Measurements from ENCODE around the gene HOOK2.
A peak's percentile ranks its signal among the peaks of the same experiment; 100 is the strongest.
"Not testable (repeated sequence)": the region's sequence is repeated elsewhere in the genome, so short reads cannot be mapped to it uniquely, and the experiment has no call there.

HOOK2 gene, protein sequence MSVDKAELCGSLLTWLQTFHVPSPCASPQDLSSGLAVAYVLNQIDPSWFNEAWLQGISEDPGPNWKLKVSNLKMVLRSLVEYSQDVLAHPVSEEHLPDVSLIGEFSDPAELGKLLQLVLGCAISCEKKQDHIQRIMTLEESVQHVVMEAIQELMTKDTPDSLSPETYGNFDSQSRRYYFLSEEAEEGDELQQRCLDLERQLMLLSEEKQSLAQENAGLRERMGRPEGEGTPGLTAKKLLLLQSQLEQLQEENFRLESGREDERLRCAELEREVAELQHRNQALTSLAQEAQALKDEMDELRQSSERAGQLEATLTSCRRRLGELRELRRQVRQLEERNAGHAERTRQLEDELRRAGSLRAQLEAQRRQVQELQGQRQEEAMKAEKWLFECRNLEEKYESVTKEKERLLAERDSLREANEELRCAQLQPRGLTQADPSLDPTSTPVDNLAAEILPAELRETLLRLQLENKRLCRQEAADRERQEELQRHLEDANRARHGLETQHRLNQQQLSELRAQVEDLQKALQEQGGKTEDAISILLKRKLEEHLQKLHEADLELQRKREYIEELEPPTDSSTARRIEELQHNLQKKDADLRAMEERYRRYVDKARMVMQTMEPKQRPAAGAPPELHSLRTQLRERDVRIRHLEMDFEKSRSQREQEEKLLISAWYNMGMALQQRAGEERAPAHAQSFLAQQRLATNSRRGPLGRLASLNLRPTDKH

DNA sequence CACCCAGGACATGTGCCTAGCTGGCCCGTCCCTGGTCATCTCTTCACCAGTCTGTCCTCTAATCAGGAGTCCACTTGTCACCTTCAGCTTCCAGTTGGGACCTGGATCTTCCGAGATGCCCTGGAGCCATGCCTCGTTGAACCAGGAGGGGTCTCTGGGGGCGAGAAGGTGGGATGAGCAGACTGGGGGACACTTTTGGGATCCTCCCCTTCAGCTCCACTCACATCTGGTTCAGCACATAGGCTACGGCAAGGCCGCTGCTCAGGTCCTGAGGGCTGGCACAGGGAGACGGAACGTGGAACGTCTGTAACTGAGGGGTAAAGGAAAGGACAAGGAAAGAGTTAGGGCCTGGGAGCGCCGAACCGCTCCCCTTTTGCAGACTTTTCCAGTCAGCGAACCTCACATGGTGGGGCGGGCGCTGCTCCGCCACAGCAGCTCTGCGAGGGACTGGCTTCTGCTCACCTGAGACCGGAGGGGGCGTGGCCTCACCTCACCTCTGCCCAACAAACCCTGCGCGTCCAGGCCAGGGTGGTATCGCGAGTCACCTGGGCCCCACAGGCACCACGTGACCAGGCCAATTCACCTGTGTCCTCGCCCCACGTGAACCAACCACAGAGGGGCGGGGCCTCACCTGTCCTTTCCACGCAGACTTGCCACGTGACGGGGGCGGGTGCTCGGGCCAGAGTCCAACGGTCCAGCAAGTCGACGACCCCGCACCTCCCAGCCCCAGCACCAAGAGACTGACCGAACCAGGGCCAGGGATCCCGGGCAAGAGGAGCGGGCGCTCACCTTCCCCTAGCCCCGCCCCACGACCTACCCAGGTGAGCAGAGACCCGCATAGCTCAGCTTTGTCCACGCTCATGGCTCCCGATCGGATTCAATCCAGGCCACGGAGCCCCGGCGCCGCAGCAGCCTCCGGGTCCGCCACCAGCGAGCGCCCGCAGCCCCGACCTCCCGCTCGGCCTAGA is at the start of gene HOOK2:
Gene HOOK2, minus strand, starts transcription at position 965 of the 968 bp plus-strand sequence. Its CDS starts 103 bp downstream, at position 862.
- H3K27ac ChIP-seq, result peak within 1 kb of the TSS; percentile 89
- peak; percentile 89 for DNase-seq (ENCODE audit: low read depth, low spot score)

GRCh38 chr19:12821761-12822160 is 46.4 kb upstream of the HOOK2 start:
- no peak for DNase-seq (ENCODE audit: low read depth, low spot score)
- no peak overlapping the region for H3K27ac ChIP-seq

- not testable (repeated sequence) for DNase-seq (ENCODE audit: low read depth, low spot score)
Observed at GRCh38 chr19:12817810-12818209, 42.5 kb upstream of the HOOK2 start.

GRCh38 chr19:12817188-12817587 is 41.8 kb upstream of the HOOK2 start:
- H3K27ac ChIP-seq; DNase-seq (ENCODE audit: low read depth, low spot score): not testable (repeated sequence)

More at GRCh38 chr19:12817810-12818209, 42.5 kb upstream of the HOOK2 start:
- H3K27ac ChIP-seq, result not testable (repeated sequence)

DNA sequence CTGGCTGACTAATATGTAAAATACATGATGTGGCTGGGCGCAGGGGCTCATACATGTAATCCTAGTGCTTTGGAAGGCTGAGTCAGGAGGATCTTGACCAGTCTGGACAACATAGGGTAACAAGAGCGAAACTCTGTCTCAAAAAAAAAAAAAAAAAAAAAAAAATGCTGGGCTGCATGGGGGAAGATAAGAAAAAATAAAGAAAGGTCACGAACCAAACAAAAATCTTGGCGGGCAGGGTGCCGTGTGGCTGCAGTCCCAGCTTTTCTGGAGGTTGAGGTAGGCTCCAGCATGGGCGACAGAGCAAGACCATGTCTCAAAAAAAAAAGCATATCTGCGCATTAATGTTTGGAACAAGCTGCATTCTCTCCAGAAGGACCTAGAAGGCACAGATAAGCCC is 39.7 kb upstream of the HOOK2 start:
- H3K27ac ChIP-seq, result no peak overlapping the region
- no peak for DNase-seq (ENCODE audit: low read depth, low spot score)

GRCh38 chr19:12806242-12807081 is 31.1 kb upstream of the HOOK2 start, which contains the start of gene RNASEH2A:
TSS of gene RNASEH2A (plus strand) at chr19:12806584. CDS start at chr19:12806674, 90 bp downstream.
- DNase-seq (ENCODE audit: low read depth, low spot score), result peak; percentile 57
- H3K27ac ChIP-seq, result no peak within 1 kb of the TSS

DNA sequence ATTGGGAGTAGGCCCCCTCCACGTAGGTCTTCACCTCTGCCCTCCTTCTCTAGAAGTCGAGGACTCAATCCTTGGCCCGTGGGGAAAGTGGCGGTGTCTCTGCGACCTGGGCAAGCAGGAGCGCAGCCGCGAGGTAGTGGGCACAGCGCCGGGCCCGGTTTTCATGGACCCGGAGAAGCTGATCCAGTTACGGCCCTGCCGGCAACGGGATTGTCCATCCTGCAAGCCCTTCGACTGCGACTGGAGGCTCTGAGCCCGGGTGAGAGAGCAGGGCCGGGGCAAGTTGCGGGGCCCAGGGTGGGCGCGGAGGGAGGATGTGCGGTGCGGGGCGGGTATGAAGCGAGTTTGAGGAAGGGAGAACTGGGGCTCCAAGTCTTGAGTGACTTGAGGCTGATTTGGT is 28.7 kb upstream of the HOOK2 start:
- no peak for DNase-seq (ENCODE audit: low read depth, low spot score)
- no peak overlapping the region for H3K27ac ChIP-seq

DNA sequence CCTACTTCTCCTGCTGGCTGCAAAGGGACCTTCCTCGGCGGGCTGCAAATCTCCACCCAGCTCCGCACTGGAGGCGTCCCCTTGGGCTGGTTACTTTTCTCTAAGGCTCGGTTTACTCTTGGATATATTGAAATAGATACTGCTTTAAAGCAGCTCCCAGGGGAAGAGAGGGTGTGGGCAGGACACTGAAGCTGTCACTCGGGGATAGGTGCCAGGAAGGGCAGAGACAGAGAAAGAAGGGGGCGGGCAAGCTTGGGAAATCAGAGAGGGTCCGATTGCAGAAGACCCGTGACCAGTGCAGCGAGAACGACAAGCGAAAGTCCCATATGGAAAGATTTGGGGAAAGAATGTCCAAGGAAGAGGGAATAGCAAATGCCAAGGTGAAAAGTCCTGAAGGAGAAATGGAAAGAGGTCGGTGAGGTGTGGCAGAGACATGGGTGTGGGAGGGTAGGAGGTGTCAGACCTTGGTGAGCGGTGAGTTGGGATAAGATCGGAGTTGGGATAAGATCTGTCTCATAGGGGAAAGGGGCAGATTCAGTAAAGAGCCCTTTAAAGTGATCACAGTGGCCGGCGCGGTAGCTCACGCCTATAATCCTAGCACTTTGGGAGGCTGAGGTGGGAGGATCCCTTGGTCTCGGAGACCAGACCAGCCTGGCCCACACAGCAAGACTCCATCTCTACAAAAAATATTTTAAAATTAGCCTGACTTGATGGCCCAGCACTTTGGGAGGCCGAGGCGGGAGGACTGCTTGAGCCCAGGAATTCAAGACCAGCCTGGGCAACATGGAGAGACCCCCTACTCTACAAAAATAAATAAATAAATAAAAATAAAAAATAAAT is 27.1 kb upstream of the HOOK2 start:
- no peak for DNase-seq (ENCODE audit: low read depth, low spot score)
- H3K27ac ChIP-seq, result no peak overlapping the region

- H3K27ac ChIP-seq, result no peak within 1 kb of the TSS
- DNase-seq (ENCODE audit: low read depth, low spot score), result no peak
Observed at GRCh38 chr19:12801466-12802266, 26.3 kb upstream of the HOOK2 start, which contains the start of the genes PRDX2 and THSD8. TSS of gene PRDX2 (minus strand) at chr19:12801800. CDS start at chr19:12801261, 539 bp downstream. TSS of gene THSD8 (plus strand) at chr19:12802069. CDS start at chr19:12802072, 3 bp downstream.

DNA sequence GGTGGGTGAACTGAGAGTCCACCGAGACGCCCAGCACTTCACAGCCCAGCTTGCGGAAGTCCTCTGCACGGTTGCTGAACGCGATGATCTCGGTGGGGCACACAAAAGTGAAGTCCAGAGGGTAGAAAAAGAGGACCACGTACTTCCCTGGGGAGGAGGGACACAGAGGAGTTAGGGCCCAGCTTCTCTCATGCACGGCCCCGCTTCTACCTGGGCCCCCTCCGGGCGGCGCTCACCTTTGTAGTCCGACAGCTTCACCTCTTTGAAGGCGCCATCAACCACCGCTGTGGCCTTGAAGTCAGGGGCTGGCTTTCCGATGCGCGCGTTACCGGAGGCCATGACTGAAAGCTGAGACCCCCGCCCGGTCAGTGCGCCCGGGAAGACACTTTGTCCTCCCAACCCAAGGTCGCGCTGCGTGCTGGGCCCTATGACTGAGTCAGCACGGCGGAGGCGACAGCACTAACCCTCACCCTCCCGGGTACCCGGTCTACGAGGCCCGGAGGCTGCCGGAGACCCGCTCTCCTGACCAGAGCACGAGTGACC is 25.6 kb upstream of the HOOK2 start:
- DNase-seq (ENCODE audit: low read depth, low spot score), result no peak
- no peak overlapping the region for H3K27ac ChIP-seq

DNA sequence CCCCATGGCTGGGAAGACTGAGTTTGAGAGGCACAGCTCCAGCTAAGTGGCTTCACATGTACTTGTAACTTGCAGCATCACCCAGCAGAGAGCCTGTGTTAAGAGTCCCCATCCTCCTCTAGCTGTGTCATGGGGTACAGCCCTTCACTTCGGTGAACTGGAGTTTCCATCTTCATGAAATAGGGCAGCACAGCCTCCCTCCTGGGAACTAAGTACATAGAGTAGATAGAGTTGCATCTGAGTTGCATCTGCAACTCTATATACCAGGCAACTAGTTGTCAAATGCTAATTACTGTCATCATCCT is 25.1 kb upstream of the HOOK2 start:
- no peak for DNase-seq (ENCODE audit: low read depth, low spot score)
- no peak overlapping the region for H3K27ac ChIP-seq

DNA sequence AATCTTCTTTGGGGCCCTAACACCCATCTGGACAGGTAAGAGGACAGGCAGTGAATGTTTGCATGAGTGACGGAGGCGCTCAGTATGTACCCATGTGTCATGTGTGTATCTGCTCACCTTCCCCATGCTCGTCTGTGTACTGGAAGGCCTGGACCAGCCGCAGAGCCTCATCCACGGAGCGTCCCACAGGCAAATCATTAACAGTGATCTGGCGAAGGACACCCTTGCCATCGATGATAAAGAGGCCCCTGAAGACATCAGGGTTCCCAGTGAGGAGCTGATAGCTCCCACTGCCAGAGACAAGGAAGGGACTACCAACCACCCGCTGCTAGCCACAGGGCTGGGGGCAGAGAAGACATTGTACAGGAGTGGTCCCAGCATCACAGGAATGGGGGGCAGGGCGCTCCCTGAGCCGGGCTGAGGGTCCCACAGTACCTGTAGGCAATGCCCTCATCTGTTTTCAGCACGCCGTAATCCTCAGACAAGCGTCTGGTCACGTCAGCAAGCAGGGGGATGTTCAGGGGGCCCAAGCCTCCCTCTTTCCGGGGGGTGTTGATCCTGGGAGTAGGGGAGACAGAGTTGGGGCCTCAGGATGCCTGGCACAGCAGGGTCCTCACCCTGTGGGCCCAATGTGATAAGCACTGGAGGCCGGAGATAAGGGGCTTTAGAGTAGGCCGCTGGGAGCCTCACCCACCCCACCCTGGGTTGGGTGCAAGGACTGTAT is 24.6 kb upstream of the HOOK2 start:
- H3K27ac ChIP-seq, result no peak overlapping the region
- no peak for DNase-seq (ENCODE audit: low read depth, low spot score)

DNA sequence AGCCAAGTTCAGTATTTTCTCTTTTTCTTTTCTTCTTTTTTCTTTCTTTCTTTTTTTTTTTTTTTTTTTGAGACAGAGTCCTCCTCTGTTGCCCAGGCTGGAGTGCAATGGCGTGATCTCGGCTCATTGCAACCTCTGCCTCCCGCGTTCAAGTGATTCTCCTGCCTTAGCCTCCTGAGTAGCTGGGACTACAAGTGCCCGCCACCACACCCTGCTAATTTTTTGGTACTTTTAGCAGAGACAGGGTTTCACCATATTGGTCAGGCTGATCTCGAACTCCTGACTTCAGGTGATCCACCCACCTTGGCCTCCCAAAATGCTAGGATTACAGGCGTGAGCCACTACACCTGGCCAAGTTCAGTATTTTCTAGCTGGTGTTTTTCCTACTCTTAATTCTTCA is 22.3 kb upstream of the HOOK2 start:
- DNase-seq (ENCODE audit: low read depth, low spot score); H3K27ac ChIP-seq: not testable (repeated sequence)

DNA sequence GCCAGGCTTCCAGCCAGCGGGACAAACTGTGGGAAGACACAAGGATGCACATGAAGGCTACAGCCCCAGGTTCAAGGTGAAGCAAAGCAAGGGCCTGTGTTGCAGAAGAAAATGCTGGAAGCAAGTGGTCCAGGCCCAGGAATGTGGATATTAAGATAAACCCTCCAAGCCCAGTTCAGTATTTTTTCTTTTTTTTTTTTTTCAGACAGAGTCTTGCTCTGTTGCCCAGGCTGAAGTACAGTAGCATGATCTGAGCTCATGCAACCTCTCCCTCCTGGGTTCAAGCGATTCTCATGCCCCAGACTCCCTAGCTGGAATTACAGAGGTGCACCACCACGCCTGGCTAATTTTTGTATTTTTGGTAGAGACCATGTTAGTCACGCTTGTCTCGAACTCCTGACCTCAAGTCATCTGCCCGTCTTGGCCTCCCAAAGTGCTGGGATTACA is 21.8 kb upstream of the HOOK2 start:
- DNase-seq (ENCODE audit: low read depth, low spot score), result no peak
- H3K27ac ChIP-seq, result no peak overlapping the region

DNA sequence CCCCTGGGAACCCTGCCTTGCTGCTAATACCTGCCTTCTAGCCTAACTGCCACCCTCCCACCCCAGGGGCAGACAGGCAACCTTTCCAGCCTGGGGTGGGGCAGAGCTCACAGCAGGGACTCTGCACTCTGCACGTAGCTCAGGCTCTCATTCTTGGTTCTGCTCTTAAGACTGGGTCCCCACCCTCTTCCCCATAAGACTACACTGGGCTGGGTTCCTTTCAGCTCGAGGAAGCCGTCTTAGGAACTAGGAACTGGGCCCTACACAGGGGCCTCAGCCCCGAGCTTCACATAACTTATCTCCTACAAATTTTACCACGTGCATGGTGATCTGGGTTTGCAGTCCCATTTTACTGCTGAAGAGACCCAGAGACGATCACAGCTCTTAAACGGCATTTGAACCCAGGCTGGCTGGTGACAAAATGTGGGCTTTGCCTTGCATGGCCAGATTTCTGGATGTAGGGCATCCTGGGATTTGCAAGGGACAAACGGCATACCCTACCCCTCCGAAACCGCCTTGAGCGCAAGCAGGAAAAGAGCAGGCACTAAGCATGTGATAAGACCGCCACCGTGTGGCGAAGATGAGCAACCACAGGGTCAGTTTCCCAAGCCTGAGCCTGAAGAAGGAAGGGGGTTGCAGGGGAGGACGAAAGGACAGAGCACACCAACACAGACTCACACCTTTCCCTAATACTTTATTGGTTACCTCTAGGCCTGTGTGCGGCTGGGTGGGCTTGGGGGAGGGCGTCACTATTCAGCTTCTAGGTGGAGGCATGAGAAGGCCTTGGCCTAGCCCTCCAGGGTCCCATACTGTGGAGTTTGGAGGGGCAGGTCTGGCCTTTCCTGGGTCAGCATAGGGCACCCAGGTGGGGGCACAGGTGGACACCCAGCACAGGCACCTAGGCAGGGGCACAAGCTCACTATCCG is 21.1 kb upstream of the HOOK2 start:
- no peak for DNase-seq (ENCODE audit: low read depth, low spot score)
- peak overlapping the region; percentile 100 for H3K27ac ChIP-seq

DNA sequence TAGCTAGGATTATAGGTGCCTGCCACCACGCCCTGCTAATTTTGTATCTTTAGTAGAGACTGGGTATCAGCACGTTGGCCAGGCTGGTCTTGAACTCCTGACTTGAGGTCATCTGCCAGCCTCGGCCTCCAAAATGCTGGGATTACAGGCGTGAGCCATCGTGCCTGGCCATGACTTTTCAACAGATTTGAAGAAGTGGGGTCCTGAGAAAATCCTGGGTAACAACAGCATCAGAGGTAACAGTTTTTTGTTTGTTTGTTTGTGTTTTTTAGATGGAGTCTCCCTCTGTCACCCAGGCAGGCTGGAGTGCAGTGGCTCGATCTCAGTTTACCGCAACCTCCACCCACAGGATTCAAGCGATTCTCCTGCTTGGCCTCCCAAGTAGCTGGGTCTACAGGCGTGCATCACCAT is 19.6 kb upstream of the HOOK2 start:
- DNase-seq (ENCODE audit: low read depth, low spot score), result no peak
- peak overlapping the region; percentile 100 for H3K27ac ChIP-seq
